IMR-90 (cell line): Measurements from ENCODE around the gene CRYBA1.

Experiments
- BHLHE40 ChIP-seq: fragments of 150-350 bp; IDR thresholded peaks from 2 replicates; pipeline ENCODE4 v1.6.1; 2016; ENCODE audit warnings: mild to moderate bottlenecking, low read depth, low read length
- POLR2A ChIP-seq: IDR thresholded peaks from 2 replicates; pipeline ENCODE4 v1.6.1; 2012; ENCODE audit warnings: mild to moderate bottlenecking, low read depth, low read length
- RAD21 ChIP-seq: IDR thresholded peaks from 2 replicates; pipeline ENCODE4 v1.6.1; 2012; ENCODE audit warnings: low read length, improper control_type of control experiment
- RCOR1 ChIP-seq: IDR thresholded peaks from 2 replicates; pipeline ENCODE4 v1.6.1; 2012; ENCODE audit warnings: mild to moderate bottlenecking, low read length, improper control_type of control experiment; ENCODE audit not compliant: insufficient replicate concordance
- RFX5 ChIP-seq: IDR thresholded peaks from 2 replicates; pipeline ENCODE4 v1.8.0; 2012; ENCODE audit warnings: low read depth, mild to moderate bottlenecking, low read length, moderate library complexity
- TF ChIP-seq, protein P1 (sequence below): conservative IDR thresholded peaks from 2 replicates; pipeline ENCODE4 v1.5.1; 2012; ENCODE audit warnings: mild to moderate bottlenecking, low read depth, low read length, improper control_type of control experiment
- TF ChIP-seq, protein P2 (sequence below): fragments of 150-350 bp; IDR thresholded peaks from 2 replicates; pipeline ENCODE4 v1.6.1; 2016; ENCODE audit warnings: low read depth, mild to moderate bottlenecking, low read length, moderate library complexity, borderline replicate concordance

DNA sequence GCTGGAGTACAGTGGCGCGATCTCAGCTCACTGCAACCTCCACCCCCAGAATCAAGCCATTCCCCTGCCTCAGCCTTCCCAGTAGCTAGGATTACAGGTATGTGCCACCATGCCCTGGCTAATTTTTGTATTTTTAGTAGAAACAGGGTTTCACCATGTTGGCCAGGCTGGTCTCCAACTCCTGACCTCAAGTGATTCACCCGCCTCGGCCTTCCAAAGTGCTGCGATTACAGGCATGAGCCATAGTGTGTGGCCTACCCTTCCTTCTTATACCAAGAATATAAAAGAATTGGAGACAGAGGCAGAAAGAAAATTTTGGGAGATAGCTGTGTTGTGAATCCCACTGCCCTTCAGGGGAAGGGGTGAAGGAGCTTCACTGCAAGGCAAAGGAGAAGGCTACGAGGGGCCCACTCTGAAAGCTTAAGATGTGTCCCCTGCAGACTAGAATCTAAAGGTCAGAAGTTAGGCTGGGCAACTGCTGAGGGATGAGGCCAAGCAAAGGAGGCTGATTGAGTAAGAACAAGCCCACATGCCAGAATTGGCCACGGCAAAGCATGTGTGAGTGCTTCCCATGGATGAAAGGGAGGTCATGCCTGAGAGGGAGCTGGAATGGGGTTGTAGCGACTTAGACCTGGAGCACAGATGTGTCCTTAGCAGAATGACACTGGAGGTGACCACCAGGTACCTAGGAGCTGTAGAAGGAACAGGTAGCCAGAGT lies 8.4 kb upstream of the CRYBA1 start:
- TF ChIP-seq POLR2A = no peak
- no peak for TF ChIP-seq RFX5
- TF ChIP-seq, protein P1, sequence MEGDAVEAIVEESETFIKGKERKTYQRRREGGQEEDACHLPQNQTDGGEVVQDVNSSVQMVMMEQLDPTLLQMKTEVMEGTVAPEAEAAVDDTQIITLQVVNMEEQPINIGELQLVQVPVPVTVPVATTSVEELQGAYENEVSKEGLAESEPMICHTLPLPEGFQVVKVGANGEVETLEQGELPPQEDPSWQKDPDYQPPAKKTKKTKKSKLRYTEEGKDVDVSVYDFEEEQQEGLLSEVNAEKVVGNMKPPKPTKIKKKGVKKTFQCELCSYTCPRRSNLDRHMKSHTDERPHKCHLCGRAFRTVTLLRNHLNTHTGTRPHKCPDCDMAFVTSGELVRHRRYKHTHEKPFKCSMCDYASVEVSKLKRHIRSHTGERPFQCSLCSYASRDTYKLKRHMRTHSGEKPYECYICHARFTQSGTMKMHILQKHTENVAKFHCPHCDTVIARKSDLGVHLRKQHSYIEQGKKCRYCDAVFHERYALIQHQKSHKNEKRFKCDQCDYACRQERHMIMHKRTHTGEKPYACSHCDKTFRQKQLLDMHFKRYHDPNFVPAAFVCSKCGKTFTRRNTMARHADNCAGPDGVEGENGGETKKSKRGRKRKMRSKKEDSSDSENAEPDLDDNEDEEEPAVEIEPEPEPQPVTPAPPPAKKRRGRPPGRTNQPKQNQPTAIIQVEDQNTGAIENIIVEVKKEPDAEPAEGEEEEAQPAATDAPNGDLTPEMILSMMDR = no peak
- TF ChIP-seq, protein P2, sequence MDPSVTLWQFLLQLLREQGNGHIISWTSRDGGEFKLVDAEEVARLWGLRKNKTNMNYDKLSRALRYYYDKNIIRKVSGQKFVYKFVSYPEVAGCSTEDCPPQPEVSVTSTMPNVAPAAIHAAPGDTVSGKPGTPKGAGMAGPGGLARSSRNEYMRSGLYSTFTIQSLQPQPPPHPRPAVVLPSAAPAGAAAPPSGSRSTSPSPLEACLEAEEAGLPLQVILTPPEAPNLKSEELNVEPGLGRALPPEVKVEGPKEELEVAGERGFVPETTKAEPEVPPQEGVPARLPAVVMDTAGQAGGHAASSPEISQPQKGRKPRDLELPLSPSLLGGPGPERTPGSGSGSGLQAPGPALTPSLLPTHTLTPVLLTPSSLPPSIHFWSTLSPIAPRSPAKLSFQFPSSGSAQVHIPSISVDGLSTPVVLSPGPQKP = no peak
- no peak for TF ChIP-seq RCOR1
- no peak for TF ChIP-seq RAD21
- no peak for TF ChIP-seq BHLHE40
